ENCODE results near the gene MARCHF2. TPM values are rescaled to one million over a fixed set of nuclear protein-coding genes. Genes with fewer than 3 reads are reported as not detected.

Gene MARCHF2
- total RNA-seq, 2 experiments from 2014 or later = 9.1 to 10.1 TPM

DNA sequence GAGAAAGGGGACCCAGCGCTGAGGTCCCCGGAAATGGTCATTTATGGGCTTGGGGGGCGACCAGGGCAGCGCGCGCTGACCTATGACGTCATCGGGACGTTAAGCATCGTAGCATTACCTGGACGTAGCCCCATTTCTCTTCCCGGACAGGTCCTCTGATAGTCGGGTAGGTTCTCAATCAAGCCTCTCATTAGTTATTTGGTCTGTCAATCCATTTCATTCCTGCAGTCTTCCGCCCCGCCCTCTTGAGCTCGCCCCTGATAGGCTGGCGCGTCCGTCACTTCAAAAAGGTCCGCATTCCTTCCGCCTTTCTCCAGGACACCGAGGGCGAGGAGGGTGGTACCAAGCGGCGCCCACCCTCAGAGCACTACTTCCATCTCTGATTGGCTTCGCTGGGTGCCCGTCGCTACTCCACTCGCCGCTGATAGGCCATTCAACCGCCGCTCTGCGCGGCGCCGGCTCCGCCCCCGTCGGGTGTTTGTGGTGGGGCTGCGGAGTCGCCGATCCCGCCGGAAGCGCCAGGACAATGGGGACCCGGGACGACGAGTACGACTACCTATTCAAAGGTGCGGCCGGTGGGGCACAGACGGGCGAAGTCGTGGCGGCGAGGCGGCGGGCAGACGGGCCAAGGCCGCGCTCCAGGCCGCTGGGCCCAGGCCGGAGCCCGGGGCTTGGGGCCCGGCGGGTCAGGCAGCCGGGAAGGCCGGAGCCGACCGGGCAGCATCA, 23.1 kb upstream of the MARCHF2 start, which contains the start of gene RAB11B:
TSS of gene RAB11B (plus strand) at position 470 of the 726 bp plus-strand sequence. CDS start at position 527, 57 bp downstream.
- H3K4me1 Mint-ChIP-seq = peaks cover 23% of the 10 kb centered on the region
- ATAC-seq = peak; percentile 94
- no peaks in the 10 kb centered on the region for H3K27me3 Mint-ChIP-seq
- intact Hi-C loops (cut with DNase I, micrococcal nuclease) = loop anchor here (1.0 to 2.0 kb wide), 18 partner anchors 23 to 855 kb away; partner anchors contain the start of genes CD320 (in 2 of the 2), HNRNPM (in 2 of the 2), KANK3 (in 2 of the 2) and MARCHF2 (in 2 of the 2)
- CTCF ChIA-PET = interaction anchor here (0.6 to 4.5 kb wide), 3 partner anchors 12 to 104 kb away, joined by 3 to 18 read pairs (median 4); partner anchors contain the start of gene MARCHF2
- DNase-seq = peak; percentile 99
- H3K36me3 Mint-ChIP-seq (ENCODE audit: low read depth) = peaks cover 12% of the 10 kb centered on the region
- H3K27ac Mint-ChIP-seq = peak within 1 kb of the TSS; percentile 97
- H3K4me3 Mint-ChIP-seq = peak within 1 kb of the TSS; percentile 92
- H3K9me3 Mint-ChIP-seq (ENCODE audit: low read depth) = peaks cover 7% of the 10 kb centered on the region
- POLR2A ChIA-PET = interaction anchor here (0.6 to 1.3 kb wide), 5 partner anchors 12 to 521 kb away, joined by 3 to 6 read pairs (median 3); partner anchors contain the start of genes MARCHF2 and ZNF414

GRCh38 chr19:8390617-8390981, 22.5 kb upstream of the MARCHF2 start:
- CTCF ChIA-PET = interaction anchor here (1.5 to 5.5 kb wide), 3 partner anchors 12 to 37 kb away, joined by 4 to 23 read pairs (median 18); partner anchors contain the start of gene MARCHF2
- peaks cover 7% of the 10 kb centered on the region for H3K9me3 Mint-ChIP-seq (ENCODE audit: low read depth)
- DNase-seq (peak; percentile 99), ATAC-seq (peak; percentile 66)
- no peaks in the 10 kb centered on the region for H3K27me3 Mint-ChIP-seq
- H3K27ac Mint-ChIP-seq = peak overlapping the region; percentile 31
- POLR2A ChIA-PET = interaction anchor here (0.6 to 1.3 kb wide), 4 partner anchors 13 to 521 kb away, joined by 3 to 6 read pairs (median 4); partner anchors contain the start of genes MARCHF2 and ZNF414
- peaks cover 12% of the 10 kb centered on the region for H3K36me3 Mint-ChIP-seq (ENCODE audit: low read depth)
- peak overlapping the region; percentile 92 for H3K4me3 Mint-ChIP-seq
- intact Hi-C loops (cut with DNase I, micrococcal nuclease) = loop anchor here (1.0 to 2.0 kb wide), 18 partner anchors 23 to 855 kb away; partner anchors contain the start of genes CD320 (in 2 of the 2), HNRNPM (in 2 of the 2), KANK3 (in 2 of the 2) and MARCHF2 (in 2 of the 2)
- H3K4me1 Mint-ChIP-seq = peaks cover 23% of the 10 kb centered on the region

DNA sequence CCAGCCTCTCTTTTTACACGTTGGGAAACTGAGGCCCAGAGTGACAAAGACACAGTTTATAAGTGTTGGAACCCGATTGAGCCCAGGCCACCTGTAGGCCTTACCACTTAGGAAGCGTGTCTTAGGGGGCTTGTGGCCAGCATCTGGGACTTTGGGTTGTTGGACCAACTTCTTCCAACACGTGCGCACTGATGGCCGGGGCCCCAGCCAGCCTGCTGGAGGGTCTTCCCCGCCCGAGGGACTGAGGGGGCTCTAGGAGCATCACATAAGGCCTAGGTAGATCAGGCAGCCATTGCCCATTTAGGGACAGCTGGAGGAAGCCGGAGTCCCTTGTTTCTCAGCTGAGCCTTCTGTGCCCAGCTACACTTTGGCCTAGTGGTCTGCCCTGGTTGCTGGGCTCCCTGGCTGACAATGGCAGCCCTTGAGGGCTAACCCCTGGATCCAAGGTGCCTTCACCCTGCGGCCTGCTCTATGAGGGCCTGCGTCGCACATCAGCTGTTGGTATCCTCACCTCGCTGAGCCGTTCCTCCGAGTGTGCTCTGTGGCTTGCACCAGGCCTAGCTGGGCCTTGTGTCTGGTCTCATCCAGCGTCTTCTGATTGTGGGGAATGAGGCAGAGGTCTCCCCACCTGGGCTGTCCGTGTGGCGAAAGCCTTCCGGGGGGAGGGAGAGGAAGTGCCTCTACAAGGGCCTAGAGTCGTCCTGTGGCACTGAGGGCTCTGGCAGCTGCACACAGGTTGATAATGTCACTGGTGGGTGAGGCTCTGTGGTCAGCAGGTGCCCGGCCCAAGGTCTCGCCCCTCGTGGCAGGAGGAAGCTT, 21.7 kb upstream of the MARCHF2 start:
- ATAC-seq = no peak
- peaks cover 6% of the 10 kb centered on the region for H3K9me3 Mint-ChIP-seq (ENCODE audit: low read depth)

DNA sequence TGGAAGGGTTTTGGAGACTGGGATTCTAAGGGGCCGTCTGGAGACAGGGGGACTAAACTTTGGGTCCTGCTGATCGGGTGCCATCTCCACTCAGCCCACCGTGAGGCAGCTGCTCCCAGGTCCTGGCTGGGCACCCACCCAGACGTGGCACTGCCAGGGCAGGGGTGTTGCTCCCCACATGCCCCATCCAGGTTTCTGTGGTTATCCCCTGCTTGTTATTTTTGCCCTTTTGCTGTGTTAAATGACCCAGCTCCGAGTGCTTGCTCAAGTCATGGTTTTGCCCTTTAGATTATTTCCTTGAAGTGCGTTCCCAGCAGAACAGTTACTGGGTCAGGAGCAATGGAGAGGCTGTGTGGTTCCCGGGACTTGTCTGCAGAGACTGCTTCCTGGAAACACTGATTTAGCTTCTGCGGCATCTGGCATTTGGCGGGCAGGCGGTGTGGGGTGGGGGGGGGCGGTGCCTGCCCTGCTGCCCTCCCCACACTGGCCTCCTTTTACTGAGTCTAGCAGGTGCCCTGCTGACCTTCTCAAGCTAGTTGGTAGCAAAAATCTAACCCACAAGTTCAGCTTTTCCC, 21.0 kb upstream of the MARCHF2 start:
- H3K9me3 Mint-ChIP-seq (ENCODE audit: low read depth) = no peaks in the 10 kb centered on the region
- DNase-seq = no peak
- peaks cover 33% of the 10 kb centered on the region for H3K4me1 Mint-ChIP-seq
- H3K36me3 Mint-ChIP-seq (ENCODE audit: low read depth) = peaks cover 6% of the 10 kb centered on the region
- intact Hi-C loops (cut with DNase I, micrococcal nuclease) = no loop called here
- ChIA-PET CTCF (interaction anchor here (0.6 to 5.5 kb wide), 4 partner anchors 20 to 122 kb away, joined by 3 to 23 read pairs (median 12); partner anchors contain the start of genes MARCHF2 and ZNF414), POLR2A (interaction anchor here (0.6 kb wide), 1 partner anchor 131 kb away, joined by 3 read pairs; no protein-coding TSS in a partner anchor)
- ATAC-seq = no peak
- no peaks in the 10 kb centered on the region for H3K27me3 Mint-ChIP-seq
- peak overlapping the region; percentile 47 for H3K27ac Mint-ChIP-seq
- H3K4me3 Mint-ChIP-seq = peak overlapping the region; percentile 23

More for the DNA sequence above, 21.7 kb upstream of the MARCHF2 start:
- no peak for DNase-seq
- Mint-ChIP-seq H3K4me3 (peak overlapping the region; percentile 92), H3K27me3 (no peaks in the 10 kb centered on the region), H3K4me1 (peaks cover 28% of the 10 kb centered on the region), H3K27ac (peak overlapping the region; percentile 47), H3K36me3 (ENCODE audit: low read depth) (peaks cover 10% of the 10 kb centered on the region)
- ChIA-PET POLR2A (interaction anchor here (0.6 kb wide), 1 partner anchor 132 kb away, joined by 3 read pairs; no protein-coding TSS in a partner anchor), CTCF (interaction anchor here (0.6 to 5.5 kb wide), 4 partner anchors 20 to 123 kb away, joined by 3 to 23 read pairs (median 12); partner anchors contain the start of genes MARCHF2 and ZNF414)
- intact Hi-C loops (cut with DNase I, micrococcal nuclease) = loop anchor here in 1 of 2 experiments (2.0 kb wide), 1 partner anchor 387 kb away; the partner anchor contains the start of gene ELAVL1

GRCh38 chr19:8393192-8393870, 19.8 kb upstream of the MARCHF2 start:
- intact Hi-C loops (cut with DNase I, micrococcal nuclease) = no loop called here
- Mint-ChIP-seq H3K4me3 (no peak overlapping the region), H3K4me1 (peaks cover 37% of the 10 kb centered on the region), H3K27me3 (no peaks in the 10 kb centered on the region), H3K9me3 (ENCODE audit: low read depth) (no peaks in the 10 kb centered on the region), H3K36me3 (ENCODE audit: low read depth) (peaks cover 3% of the 10 kb centered on the region), H3K27ac (peak overlapping the region; percentile 9)
- POLR2A ChIA-PET = no interaction called here
- ATAC-seq (no peak), DNase-seq (no peak)
- CTCF ChIA-PET = interaction anchor here (4.5 to 5.5 kb wide), 2 partner anchors 20 to 40 kb away, joined by 18 to 23 read pairs; partner anchors contain the start of gene MARCHF2

DNA sequence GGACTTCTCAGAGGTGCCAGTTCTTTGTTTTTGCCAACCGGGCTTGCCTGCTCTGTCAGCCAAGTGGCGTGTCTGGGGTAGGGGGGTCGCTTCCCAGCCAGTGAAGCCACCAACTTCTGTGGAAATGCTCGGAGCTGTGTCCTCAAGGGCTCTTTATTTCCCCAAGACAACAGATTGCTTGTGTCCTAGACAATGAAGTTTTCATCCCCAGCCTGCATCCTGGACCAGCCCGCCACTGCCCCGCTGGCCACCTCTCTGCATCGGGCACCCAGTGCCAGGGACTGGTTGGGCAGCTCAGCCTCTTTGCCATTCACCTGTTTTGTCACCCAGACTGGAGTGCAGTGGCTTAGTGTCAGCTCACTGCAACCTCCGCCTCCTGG, 19.2 kb upstream of the MARCHF2 start:
- H3K36me3 Mint-ChIP-seq (ENCODE audit: low read depth) = peaks cover 3% of the 10 kb centered on the region
- POLR2A ChIA-PET = no interaction called here
- H3K9me3 Mint-ChIP-seq (ENCODE audit: low read depth) = no peaks in the 10 kb centered on the region
- no peaks in the 10 kb centered on the region for H3K27me3 Mint-ChIP-seq
- intact Hi-C loops (cut with DNase I, micrococcal nuclease) = no loop called here
- no peak overlapping the region for H3K27ac Mint-ChIP-seq
- ATAC-seq = no peak
- peaks cover 37% of the 10 kb centered on the region for H3K4me1 Mint-ChIP-seq
- H3K4me3 Mint-ChIP-seq = no peak overlapping the region
- DNase-seq = no peak
- CTCF ChIA-PET = interaction anchor here (4.5 to 5.5 kb wide), 2 partner anchors 20 to 40 kb away, joined by 18 to 23 read pairs; partner anchors contain the start of gene MARCHF2

DNA sequence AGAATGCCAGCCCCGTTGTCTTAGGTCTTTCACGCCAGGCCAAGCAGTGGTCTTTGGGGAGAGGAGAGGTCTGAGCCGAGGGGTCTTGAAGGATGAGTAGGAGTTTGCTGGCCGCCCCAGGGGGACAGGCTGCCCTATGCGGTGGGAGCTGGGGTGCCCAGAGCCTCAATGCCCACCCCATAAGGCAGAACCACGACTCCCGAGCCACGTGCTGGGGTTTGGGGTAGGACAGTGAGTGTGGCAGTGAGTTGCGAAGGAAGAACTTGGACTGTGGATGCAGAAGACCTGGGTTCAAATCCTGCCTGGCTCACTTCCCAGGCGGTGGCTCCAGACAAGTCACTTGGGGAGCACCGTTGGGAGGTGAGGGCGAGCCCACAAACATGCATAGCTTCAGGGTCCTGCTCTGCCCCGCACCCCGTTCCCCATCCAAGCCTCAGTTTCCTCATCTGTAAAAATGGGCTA, 17.5 kb upstream of the MARCHF2 start:
- Mint-ChIP-seq H3K9me3 (ENCODE audit: low read depth) (no peaks in the 10 kb centered on the region), H3K4me1 (peaks cover 37% of the 10 kb centered on the region), H3K27ac (no peak overlapping the region), H3K36me3 (ENCODE audit: low read depth) (peaks cover 7% of the 10 kb centered on the region), H3K4me3 (no peak overlapping the region), H3K27me3 (no peaks in the 10 kb centered on the region)
- ATAC-seq (no peak), DNase-seq (no peak)
- intact Hi-C loops (cut with DNase I, micrococcal nuclease) = loop anchor here (1.0 to 5.0 kb wide), 3 partner anchors 41 to 128 kb away; no protein-coding TSS in a partner anchor
- POLR2A ChIA-PET = no interaction called here
- CTCF ChIA-PET = interaction anchor here (0.7 to 5.5 kb wide), 2 partner anchors 19 to 42 kb away, joined by 3 to 23 read pairs; no protein-coding TSS in a partner anchor

DNA sequence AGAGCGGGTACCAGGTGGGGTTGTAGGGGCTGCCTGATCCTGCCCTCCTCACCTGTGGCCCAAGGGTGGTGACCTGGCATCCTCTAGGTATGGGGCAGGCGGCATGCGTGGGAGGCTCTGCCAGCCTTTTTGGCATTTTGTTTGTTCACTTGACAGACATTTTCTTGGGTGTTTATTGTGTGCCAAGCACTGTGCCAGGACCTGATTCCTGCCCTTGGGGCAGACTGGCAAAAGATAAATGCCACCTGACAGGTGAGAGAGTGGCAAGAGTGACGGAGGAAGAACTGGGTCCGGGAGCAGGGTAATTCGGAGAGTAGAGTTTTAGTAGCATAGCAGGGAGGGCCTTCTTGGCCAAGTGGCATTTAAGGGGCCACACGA, 16.9 kb upstream of the MARCHF2 start:
- intact Hi-C loops (cut with DNase I, micrococcal nuclease) = loop anchor here (1.0 to 5.0 kb wide), 3 partner anchors 42 to 129 kb away; no protein-coding TSS in a partner anchor
- Mint-ChIP-seq H3K4me1 (peaks cover 32% of the 10 kb centered on the region), H3K27me3 (no peaks in the 10 kb centered on the region), H3K36me3 (ENCODE audit: low read depth) (peaks cover 7% of the 10 kb centered on the region), H3K9me3 (ENCODE audit: low read depth) (no peaks in the 10 kb centered on the region), H3K27ac (no peak overlapping the region), H3K4me3 (no peak overlapping the region)
- ChIA-PET POLR2A (no interaction called here), CTCF (interaction anchor here (0.7 to 5.5 kb wide), 2 partner anchors 18 to 43 kb away, joined by 3 to 23 read pairs; no protein-coding TSS in a partner anchor)
- no peak for DNase-seq
- no peak for ATAC-seq

DNA sequence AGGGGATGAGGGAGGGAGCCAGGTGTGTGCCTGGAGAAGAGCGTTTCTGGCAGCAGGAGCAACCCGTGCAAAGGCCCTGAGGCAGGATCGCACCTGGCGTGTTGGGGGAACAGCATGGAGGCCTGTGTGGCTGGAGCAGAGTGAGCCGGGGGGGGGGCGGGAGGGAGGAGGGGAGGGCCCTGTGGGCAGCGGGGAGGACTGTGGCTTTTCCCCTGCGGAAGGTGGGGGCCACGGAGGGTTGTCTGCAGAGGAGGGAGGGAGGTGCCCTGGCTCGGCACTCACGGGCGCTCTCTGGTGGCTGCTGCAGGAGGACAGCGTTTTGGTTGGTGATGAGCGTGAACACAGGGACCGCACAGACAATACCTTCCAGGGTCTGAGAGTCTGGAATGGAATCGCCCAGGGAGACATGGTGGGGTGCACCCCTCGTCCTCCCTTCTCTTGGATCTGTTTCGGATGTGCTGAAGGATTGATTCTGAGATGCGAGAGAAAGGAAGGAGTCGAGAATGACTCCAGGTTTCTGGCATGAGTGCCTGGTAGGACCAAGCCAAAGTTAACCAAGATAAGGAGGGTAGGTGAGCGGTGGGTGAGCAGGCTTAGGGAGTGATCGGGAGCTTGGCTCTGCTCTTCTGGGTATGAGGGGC, 16.4 kb upstream of the MARCHF2 start:
- POLR2A ChIA-PET = no interaction called here
- intact Hi-C loops (cut with DNase I, micrococcal nuclease) = loop anchor here (1.0 to 5.0 kb wide), 3 partner anchors 42 to 129 kb away; no protein-coding TSS in a partner anchor
- peaks cover 7% of the 10 kb centered on the region for H3K36me3 Mint-ChIP-seq (ENCODE audit: low read depth)
- DNase-seq (peak; percentile 91), ATAC-seq (peak; percentile 96)
- no peaks in the 10 kb centered on the region for H3K27me3 Mint-ChIP-seq
- no peaks in the 10 kb centered on the region for H3K9me3 Mint-ChIP-seq (ENCODE audit: low read depth)
- CTCF ChIA-PET = interaction anchor here (1.5 kb wide), 1 partner anchor 40 kb away, joined by 3 read pairs; no protein-coding TSS in a partner anchor
- H3K4me1 Mint-ChIP-seq = peaks cover 30% of the 10 kb centered on the region
- no peak overlapping the region for H3K4me3 Mint-ChIP-seq
- peak overlapping the region; percentile 76 for H3K27ac Mint-ChIP-seq

Data from activated CD4-positive, alpha-beta T cell treated with anti-CD3 and anti-CD28 coated beads for 36 hours (primary cell).